HFF-Myc (cell line): Measurements from ENCODE around the gene ZNF532.

Source experiments
- DNase-seq: peaks from one replicate; pipeline ENCODE4 v3.0.0-alpha.2; 2011; ENCODE audit warnings: low read depth; ENCODE audit errors: extremely low read depth
- H3K4me3 ChIP-seq: replicated peaks from 2 replicates; pipeline ENCODE4 v1.5.1; 2011; ENCODE audit warnings: low read depth, mild to moderate bottlenecking, control low read depth, low read length
- TF ChIP-seq, protein P1 (sequence below): IDR thresholded peaks from 2 replicates; pipeline ENCODE4 v1.5.1; 2012; ENCODE audit warnings: mild to moderate bottlenecking, low read depth, low read length, control low read depth; ENCODE audit errors: missing control alignments

Gene ZNF532

GRCh38 chr18:58992301-58993231, 127.9 kb downstream of the ZNF532 start:
- H3K4me3 ChIP-seq: no peak overlapping the region
- TF ChIP-seq, protein P1, sequence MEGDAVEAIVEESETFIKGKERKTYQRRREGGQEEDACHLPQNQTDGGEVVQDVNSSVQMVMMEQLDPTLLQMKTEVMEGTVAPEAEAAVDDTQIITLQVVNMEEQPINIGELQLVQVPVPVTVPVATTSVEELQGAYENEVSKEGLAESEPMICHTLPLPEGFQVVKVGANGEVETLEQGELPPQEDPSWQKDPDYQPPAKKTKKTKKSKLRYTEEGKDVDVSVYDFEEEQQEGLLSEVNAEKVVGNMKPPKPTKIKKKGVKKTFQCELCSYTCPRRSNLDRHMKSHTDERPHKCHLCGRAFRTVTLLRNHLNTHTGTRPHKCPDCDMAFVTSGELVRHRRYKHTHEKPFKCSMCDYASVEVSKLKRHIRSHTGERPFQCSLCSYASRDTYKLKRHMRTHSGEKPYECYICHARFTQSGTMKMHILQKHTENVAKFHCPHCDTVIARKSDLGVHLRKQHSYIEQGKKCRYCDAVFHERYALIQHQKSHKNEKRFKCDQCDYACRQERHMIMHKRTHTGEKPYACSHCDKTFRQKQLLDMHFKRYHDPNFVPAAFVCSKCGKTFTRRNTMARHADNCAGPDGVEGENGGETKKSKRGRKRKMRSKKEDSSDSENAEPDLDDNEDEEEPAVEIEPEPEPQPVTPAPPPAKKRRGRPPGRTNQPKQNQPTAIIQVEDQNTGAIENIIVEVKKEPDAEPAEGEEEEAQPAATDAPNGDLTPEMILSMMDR: no peak
- no peak for DNase-seq

DNA sequence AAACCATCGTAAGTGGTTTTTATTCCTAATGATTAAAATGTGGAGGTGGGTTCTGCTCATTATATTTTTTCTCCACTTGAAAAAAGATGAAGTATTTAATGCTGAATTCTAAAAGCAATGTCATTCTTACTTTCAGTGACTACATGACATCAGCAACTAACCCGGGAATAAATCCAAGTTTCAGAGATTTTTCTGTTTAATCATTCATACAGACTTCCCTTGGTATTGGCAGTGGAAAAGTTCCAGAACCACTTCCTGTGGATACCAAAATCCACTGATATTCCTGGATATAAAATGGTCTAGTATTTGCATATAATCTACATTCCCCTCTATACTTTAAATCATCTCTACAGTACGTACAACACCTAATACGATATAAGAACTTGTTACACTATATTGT, 128.6 kb downstream of the ZNF532 start:
- H3K4me3 ChIP-seq: no peak overlapping the region
- DNase-seq: peak; percentile 72

GRCh38 chr18:58995663-58996062, 131.0 kb downstream of the ZNF532 start:
- no peak overlapping the region for H3K4me3 ChIP-seq
- DNase-seq: no peak
- TF ChIP-seq, protein P1: no peak

More for the DNA sequence above, 128.6 kb downstream of the ZNF532 start:
- TF ChIP-seq, protein P1: no peak

DNA sequence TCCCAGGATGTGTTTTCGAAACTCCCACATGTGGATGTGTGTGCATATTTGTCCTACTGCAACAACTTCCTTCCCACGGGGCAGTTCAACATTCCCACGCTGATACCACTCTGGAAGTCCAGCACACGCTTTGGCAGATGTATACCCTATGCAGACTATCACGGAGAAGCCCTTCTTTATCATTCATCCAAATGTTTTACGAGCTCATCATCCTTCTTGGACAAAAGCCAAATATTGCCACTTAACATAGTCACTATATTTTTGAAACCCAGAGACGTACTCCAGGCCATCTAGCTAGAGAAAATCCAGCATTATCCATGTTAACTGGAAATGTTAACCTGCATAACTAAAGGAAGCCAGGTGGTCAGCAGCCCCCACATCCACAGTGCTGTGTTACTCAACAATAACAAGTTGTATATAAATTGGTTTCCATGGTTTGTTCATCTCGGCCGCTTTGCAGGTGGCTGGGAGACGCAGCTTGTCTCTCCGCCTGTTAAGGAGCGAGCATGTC, 131.5 kb downstream of the ZNF532 start:
- no peak overlapping the region for H3K4me3 ChIP-seq
- TF ChIP-seq, protein P1: no peak

GRCh38 chr18:58996696-58997095, 132.0 kb downstream of the ZNF532 start:
- TF ChIP-seq, protein P1: no peak
- DNase-seq: no peak
- no peak overlapping the region for H3K4me3 ChIP-seq

More for the DNA sequence above, 131.5 kb downstream of the ZNF532 start:
- no peak for DNase-seq

DNA sequence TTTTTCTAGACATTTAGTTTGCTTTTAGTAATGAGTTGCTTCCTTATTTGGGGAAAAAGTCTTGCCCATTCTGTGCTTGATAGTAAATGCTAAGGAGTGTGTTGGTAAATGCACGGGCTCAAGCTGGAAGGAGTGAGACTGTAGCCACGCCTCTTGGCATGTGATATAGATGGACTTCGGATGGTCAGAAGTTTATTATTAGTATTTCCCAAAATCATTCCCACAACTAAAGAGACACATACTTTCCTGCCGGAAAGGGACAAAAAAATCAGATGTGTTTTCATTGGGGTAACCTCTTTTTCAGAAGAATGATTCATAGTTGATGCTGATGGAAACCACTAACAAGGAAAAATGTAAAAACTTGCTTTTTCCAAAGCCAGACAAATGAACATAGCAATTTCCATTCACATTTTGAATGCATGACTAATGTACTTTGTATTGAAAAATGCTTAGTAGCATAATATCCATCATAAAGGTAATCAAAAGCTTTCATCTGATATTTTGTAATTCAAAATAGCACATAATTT, 133.2 kb downstream of the ZNF532 start:
- TF ChIP-seq, protein P1: no peak
- H3K4me3 ChIP-seq: no peak overlapping the region; the same call in 1 of the 2 replicates
- peak; percentile 78 for DNase-seq
